ENCODE data around the gene MARF1. TPM values are rescaled to one million over a fixed set of nuclear protein-coding genes. Genes with fewer than 3 reads are reported as not detected.
A peak's percentile ranks its signal among the peaks of the same experiment; 100 is the strongest.

The MARF1 gene
- total RNA-seq, 1 experiment from 2014 or later = 71.6 TPM

GRCh38 chr16:15597822-15598647, 44.9 kb downstream of the MARF1 start:
- Histone ChIP-seq H3K36me3 (ENCODE audit: insufficient read depth, low read length, poor library complexity, severe bottlenecking) (peaks cover 53% of the 10 kb centered on the region), H3K4me1 (ENCODE audit: insufficient read depth, low read length, poor library complexity, severe bottlenecking) (no peaks in the 10 kb centered on the region), H3K9me3 (ENCODE audit: low read depth, low read length, poor library complexity, severe bottlenecking) (no peaks in the 10 kb centered on the region), H3K27ac (ENCODE audit: low read depth, low read length, poor library complexity, severe bottlenecking) (no peak overlapping the region), H3K4me3 (ENCODE audit: low read depth, low read length, poor library complexity, severe bottlenecking) (no peak overlapping the region), H3K27me3 (replicated peaks; ENCODE audit: insufficient read depth, low read depth, low read length, poor library complexity) (no peaks in the 10 kb centered on the region)
- BruUV-seq (replicated peaks) = no TSS peak
- intact Hi-C loops (cut with micrococcal nuclease; ENCODE audit: unreplicated experiment) = no loop called here
- ChIA-PET CTCF (no interaction called here), POLR2A (ENCODE audit: low non-redundant PET) (no interaction called here)
- no peak for TF ChIP-seq EZH2 (IDR thresholded peaks at IDR 0.05; ENCODE audit: borderline replicate concordance, low read depth, low read length, poor library complexity, severe bottlenecking)
- DNase-seq (ENCODE audit: low spot score) = no peak

- Histone ChIP-seq H3K4me3 (ENCODE audit: low read depth, low read length, poor library complexity, severe bottlenecking) (no peak overlapping the region), H3K36me3 (ENCODE audit: insufficient read depth, low read length, poor library complexity, severe bottlenecking) (peaks cover 48% of the 10 kb centered on the region), H3K9me3 (ENCODE audit: low read depth, low read length, poor library complexity, severe bottlenecking) (no peaks in the 10 kb centered on the region), H3K4me1 (ENCODE audit: insufficient read depth, low read length, poor library complexity, severe bottlenecking) (no peaks in the 10 kb centered on the region), H3K27me3 (replicated peaks; ENCODE audit: insufficient read depth, low read depth, low read length, poor library complexity) (no peaks in the 10 kb centered on the region), H3K27ac (ENCODE audit: low read depth, low read length, poor library complexity, severe bottlenecking) (no peak overlapping the region)
- intact Hi-C loops (cut with micrococcal nuclease; ENCODE audit: unreplicated experiment) = no loop called here
- TF ChIP-seq EZH2 (IDR thresholded peaks at IDR 0.05; ENCODE audit: borderline replicate concordance, low read depth, low read length, poor library complexity, severe bottlenecking) (no peak), CTCF (conservative IDR thresholded peaks at IDR 0.05; ENCODE audit: low read depth, low read length) (no peak)
- no TSS peak for BruUV-seq (replicated peaks)
- ChIA-PET POLR2A (ENCODE audit: low non-redundant PET) (no interaction called here), CTCF (no interaction called here)
- no peak for DNase-seq (ENCODE audit: low spot score)
Observed at GRCh38 chr16:15597135-15597534, 45.8 kb downstream of the MARF1 start.

- intact Hi-C loops (cut with micrococcal nuclease; ENCODE audit: unreplicated experiment) = no loop called here
- ChIA-PET CTCF (no interaction called here), POLR2A (ENCODE audit: low non-redundant PET) (no interaction called here)
- Histone ChIP-seq H3K9me3 (ENCODE audit: low read depth, low read length, poor library complexity, severe bottlenecking) (no peaks in the 10 kb centered on the region), H3K27me3 (replicated peaks; ENCODE audit: insufficient read depth, low read depth, low read length, poor library complexity) (no peaks in the 10 kb centered on the region), H3K4me3 (ENCODE audit: low read depth, low read length, poor library complexity, severe bottlenecking) (no peak overlapping the region), H3K4me1 (ENCODE audit: insufficient read depth, low read length, poor library complexity, severe bottlenecking) (peaks cover 6% of the 10 kb centered on the region), H3K36me3 (ENCODE audit: insufficient read depth, low read length, poor library complexity, severe bottlenecking) (peaks cover 27% of the 10 kb centered on the region), H3K27ac (ENCODE audit: low read depth, low read length, poor library complexity, severe bottlenecking) (peak overlapping the region; percentile 14)
- no TSS peak for BruUV-seq (replicated peaks)
- no peak for TF ChIP-seq CTCF (conservative IDR thresholded peaks at IDR 0.05; ENCODE audit: low read depth, low read length)
- TF ChIP-seq EZH2 (IDR thresholded peaks at IDR 0.05; ENCODE audit: borderline replicate concordance, low read depth, low read length, poor library complexity, severe bottlenecking) = no peak
- no peak for DNase-seq (ENCODE audit: low spot score)
Observed at GRCh38 chr16:15594711-15595320, 48.1 kb downstream of the MARF1 start.
